ENCODE results near the gene SHKBP1. TPM values are rescaled to one million over a fixed set of nuclear protein-coding genes. Genes with fewer than 3 reads are reported as not detected.

Gene SHKBP1
- total and polyA plus RNA-seq, 2 of the 13 experiments (the other 11 are each of a cell fraction or from before 2014, with no cell fraction given) = 16.2 to 17.4 TPM

DNA sequence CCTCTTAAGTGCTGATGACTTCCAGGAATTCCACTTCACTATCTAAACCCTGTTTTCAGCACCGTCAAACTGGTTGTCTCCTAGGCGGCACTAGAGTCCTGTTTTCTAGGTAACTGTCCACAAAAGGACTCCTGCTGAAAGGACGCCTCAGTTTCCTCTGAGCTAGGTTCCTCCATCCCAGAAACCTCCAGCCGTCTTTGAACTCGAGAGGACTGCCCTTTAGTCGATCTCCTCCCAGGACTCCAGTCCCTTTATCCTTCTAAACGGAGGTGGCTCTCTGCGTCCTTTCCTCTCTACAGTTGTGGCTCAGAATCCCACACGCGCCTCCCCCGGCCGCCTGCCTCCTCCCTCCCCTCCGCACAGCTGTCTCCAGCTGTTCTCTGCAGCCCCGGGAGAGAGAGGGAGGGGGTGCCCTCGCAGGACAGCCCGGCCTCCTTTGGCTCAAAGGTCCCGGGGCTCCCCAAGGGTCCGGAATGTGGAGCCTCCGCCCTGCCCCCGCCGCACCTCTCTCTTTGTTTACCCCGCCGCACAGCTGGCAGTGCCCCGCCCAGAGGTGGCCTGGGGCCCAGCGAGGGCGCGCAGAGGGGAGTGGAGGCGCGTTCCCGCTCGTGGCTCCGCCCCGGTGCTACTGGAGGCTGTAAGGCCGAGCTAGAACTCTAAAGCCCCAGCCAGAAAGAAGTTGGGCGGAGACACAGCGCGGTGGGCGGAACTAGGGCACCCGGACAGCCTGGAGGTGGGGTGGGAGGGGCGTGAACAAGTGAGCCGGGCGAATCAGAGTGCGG lies 26.9 kb downstream of the SHKBP1 start (continued):
- TF ChIP-seq, protein P1, sequence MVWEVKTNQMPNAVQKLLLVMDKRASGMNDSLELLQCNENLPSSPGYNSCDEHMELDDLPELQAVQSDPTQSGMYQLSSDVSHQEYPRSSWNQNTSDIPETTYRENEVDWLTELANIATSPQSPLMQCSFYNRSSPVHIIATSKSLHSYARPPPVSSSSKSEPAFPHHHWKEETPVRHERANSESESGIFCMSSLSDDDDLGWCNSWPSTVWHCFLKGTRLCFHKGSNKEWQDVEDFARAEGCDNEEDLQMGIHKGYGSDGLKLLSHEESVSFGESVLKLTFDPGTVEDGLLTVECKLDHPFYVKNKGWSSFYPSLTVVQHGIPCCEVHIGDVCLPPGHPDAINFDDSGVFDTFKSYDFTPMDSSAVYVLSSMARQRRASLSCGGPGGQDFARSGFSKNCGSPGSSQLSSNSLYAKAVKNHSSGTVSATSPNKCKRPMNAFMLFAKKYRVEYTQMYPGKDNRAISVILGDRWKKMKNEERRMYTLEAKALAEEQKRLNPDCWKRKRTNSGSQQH (CRISPR knock-in tag; IDR thresholded peaks at IDR 0.05; ENCODE audit: low read depth) = no peak
- TF ChIP-seq, protein P2, sequence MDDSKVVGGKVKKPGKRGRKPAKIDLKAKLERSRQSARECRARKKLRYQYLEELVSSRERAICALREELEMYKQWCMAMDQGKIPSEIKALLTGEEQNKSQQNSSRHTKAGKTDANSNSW (CRISPR knock-in tag; IDR thresholded peaks at IDR 0.05; ENCODE audit: borderline replicate concordance) = no peak
- TF ChIP-seq CCDC6 (CRISPR knock-in tag; IDR thresholded peaks at IDR 0.05) (peak; percentile 64; the same call in 1 of the 2 replicates), MED13 (CRISPR knock-in tag; IDR thresholded peaks at IDR 0.05) (peak; percentile 69), ZNF569 (CRISPR knock-in tag; IDR thresholded peaks at IDR 0.05; ENCODE audit: borderline replicate concordance) (no peak), ATF1 (CRISPR knock-in tag; IDR thresholded peaks at IDR 0.05) (no peak), KAT2B (IDR thresholded peaks at IDR 0.05; ENCODE audit: borderline replicate concordance, low read depth, low read length) (no peak), ATF7-NPFF (CRISPR knock-in tag; IDR thresholded peaks at IDR 0.05; ENCODE audit: low read depth) (peak; percentile 89), ZNF326 (CRISPR knock-in tag; IDR thresholded peaks at IDR 0.05; ENCODE audit: borderline replicate concordance) (no peak), ZNF224 (CRISPR knock-in tag; IDR thresholded peaks at IDR 0.05) (no peak), ZNF713 (CRISPR knock-in tag; IDR thresholded peaks at IDR 0.05) (no peak), RAD21 (CRISPR knock-in tag; IDR thresholded peaks at IDR 0.05) (peak; percentile 45), ZNF20 (CRISPR knock-in tag; IDR thresholded peaks at IDR 0.05) (no peak), ZBTB8A (CRISPR knock-in tag; IDR thresholded peaks at IDR 0.05; ENCODE audit: borderline replicate concordance, low read depth) (no peak), ZNF510 (CRISPR knock-in tag; IDR thresholded peaks at IDR 0.05; ENCODE audit: low read depth) (no peak), CHD4 (IDR thresholded peaks at IDR 0.05; ENCODE audit: borderline replicate concordance, low read length) (0 out of 2 replicates have a peak, but pooled peaks have one; percentile 28), CBX1 (IDR thresholded peaks at IDR 0.05; ENCODE audit: low read depth) (no peak), ZNF180 (CRISPR knock-in tag; IDR thresholded peaks at IDR 0.05; ENCODE audit: borderline replicate concordance, low read depth) (no peak)
- TF ChIP-seq, protein P3, sequence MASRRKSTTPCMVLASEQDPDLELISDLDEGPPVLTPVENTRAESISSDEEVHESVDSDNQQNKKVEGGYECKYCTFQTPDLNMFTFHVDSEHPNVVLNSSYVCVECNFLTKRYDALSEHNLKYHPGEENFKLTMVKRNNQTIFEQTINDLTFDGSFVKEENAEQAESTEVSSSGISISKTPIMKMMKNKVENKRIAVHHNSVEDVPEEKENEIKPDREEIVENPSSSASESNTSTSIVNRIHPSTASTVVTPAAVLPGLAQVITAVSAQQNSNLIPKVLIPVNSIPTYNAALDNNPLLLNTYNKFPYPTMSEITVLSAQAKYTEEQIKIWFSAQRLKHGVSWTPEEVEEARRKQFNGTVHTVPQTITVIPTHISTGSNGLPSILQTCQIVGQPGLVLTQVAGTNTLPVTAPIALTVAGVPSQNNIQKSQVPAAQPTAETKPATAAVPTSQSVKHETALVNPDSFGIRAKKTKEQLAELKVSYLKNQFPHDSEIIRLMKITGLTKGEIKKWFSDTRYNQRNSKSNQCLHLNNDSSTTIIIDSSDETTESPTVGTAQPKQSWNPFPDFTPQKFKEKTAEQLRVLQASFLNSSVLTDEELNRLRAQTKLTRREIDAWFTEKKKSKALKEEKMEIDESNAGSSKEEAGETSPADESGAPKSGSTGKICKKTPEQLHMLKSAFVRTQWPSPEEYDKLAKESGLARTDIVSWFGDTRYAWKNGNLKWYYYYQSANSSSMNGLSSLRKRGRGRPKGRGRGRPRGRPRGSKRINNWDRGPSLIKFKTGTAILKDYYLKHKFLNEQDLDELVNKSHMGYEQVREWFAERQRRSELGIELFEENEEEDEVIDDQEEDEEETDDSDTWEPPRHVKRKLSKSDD (CRISPR knock-in tag; IDR thresholded peaks at IDR 0.05; ENCODE audit: low read depth) = 0 out of 2 replicates have a peak, but pooled peaks have one; percentile 72
- TF ChIP-seq, protein P4, sequence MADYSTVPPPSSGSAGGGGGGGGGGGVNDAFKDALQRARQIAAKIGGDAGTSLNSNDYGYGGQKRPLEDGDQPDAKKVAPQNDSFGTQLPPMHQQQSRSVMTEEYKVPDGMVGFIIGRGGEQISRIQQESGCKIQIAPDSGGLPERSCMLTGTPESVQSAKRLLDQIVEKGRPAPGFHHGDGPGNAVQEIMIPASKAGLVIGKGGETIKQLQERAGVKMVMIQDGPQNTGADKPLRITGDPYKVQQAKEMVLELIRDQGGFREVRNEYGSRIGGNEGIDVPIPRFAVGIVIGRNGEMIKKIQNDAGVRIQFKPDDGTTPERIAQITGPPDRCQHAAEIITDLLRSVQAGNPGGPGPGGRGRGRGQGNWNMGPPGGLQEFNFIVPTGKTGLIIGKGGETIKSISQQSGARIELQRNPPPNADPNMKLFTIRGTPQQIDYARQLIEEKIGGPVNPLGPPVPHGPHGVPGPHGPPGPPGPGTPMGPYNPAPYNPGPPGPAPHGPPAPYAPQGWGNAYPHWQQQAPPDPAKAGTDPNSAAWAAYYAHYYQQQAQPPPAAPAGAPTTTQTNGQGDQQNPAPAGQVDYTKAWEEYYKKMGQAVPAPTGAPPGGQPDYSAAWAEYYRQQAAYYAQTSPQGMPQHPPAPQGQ (CRISPR knock-in tag; IDR thresholded peaks at IDR 0.05; ENCODE audit: borderline replicate concordance) = no peak
